RPMI8226 (cell line): ENCODE measurements around the gene PI4KA.
"Not testable (repeated sequence)": the region's sequence is repeated elsewhere in the genome, so short reads cannot be mapped to it uniquely, and the experiment has no call there.

Source experiments
- DNase-seq: peaks from one replicate; pipeline ENCODE4 v3.0.0-alpha.2; 2015

The PI4KA gene

DNA sequence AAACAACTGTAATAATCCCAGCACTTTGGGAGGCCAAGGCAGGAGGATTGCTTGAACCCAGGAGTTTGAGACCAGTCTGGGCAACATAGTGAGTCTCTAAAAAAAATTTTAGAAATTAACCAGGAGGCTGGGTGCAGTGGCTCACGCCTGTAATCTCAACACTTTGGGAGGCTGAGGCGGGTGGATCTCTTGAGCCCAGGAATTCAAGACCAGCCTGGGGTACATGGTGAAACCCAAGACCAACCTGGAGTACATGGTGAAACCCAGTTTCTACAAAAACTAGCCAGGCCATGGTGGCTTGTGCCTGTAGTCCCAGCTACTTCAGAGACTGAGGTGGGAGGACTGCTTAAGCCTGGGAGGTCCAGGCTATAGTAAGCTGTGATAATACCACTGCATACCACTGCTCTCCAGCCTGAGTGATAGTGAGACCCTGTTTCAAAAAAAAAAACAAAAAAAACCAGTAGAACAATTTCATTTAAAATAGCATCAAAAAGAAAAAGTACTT, 11.2 kb downstream of the PI4KA start:
- no peak for DNase-seq

GRCh38 chr22:20844055-20845037, 14.3 kb downstream of the PI4KA start:
- DNase-seq = no peak

- DNase-seq = no peak
Measured at GRCh38 chr22:20843501-20843900, 15.1 kb downstream of the PI4KA start.

GRCh38 chr22:20840646-20841371, 17.8 kb downstream of the PI4KA start:
- DNase-seq = no peak

DNA sequence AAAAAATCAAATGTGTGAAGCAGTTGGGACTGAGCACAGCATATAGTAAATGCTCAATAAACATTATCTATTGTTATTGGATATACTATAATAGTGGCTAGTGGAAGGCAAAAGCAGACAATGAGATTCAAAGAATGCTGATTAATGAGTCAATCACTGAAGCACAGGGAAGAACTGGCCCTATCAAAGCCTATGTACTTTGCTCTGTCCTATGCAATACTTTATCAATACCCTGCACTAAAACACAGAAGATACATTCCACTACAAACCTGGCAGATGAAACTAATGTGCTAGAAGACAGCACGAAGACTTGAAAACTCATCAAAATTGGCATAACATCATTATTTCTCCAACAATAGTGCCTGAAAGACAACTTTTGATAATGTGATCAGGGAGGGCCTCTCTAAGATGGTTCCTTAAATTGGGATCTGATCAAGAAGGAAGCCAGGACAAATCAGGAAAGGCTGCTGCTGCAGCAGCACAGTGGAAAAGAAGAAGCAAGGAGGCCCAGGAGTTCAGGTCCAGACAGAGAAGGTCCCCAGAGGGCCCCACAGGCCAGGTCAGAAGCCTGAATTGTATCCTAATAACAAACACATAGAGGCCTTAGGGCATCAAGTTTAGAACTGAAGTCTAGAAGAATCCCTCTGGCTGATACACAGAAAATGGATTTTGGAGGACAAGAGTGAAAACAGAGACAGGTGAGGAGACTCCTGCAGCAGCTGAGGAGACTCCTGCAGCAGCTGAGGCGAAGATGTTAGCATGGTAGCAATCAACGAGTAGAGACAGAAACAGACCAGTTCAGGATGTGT, 18.6 kb downstream of the PI4KA start:
- no peak for DNase-seq

DNA sequence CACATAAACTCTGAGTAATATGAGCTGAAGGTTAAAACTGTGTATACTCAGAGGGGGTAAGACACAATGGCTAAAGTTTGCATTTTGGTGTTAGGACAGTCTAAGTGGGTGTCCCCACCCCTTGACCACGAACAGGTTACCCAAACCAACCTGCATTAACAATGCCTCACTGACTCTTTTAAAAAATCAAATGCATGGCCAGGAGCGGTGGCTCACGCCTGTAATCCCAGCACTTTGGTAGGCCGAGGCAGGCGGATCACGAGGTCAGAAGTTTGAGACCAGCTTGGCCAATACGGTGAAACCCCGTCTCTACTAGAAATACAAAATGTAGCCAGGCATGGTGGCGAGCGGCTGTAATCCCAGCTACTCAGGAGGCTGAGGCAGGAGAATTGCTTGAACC, 19.3 kb downstream of the PI4KA start:
- not testable (repeated sequence) for DNase-seq

DNA sequence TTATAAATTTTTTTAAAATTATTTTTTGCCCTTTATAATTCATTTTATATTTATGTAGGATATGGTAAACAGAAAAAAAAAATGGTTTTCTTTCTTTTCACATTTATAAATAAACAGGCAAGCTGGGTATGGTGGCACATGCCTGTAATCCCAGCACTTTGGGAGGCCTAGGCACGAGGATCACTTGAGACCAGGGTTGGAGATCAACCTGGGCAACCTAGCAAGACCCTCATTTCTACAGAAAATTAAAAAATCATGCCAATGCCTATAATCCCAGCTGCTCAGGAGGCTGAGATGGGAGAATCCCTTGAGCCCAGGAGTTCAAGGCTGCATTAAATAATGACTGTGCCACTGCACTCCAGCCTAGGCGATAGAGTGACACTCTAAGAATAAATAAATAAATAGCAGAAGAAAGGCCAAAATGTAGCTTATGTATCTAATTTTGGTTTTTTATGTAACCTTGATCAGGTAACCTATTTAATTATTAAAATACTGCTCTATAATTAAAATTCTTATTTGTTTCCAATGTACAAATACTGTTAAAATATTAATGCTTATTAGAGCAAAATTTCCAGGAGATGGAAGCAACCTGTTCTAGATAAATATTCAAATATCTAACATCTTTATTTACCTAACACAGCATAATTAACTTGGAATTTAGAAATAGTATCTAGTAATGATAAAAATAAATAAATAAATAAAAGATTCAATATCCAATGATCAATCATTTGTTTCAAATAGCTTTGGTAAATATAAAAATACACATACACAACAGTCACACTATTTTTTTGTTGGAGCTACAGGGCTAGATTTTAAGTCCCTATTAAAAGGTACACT, 21.4 kb downstream of the PI4KA start:
- DNase-seq = no peak

- no peak for DNase-seq
Measured at GRCh38 chr22:20834725-20835124, 23.9 kb downstream of the PI4KA start.

- no peak for DNase-seq
Measured at GRCh38 chr22:20834206-20834605, 24.4 kb downstream of the PI4KA start.

DNA sequence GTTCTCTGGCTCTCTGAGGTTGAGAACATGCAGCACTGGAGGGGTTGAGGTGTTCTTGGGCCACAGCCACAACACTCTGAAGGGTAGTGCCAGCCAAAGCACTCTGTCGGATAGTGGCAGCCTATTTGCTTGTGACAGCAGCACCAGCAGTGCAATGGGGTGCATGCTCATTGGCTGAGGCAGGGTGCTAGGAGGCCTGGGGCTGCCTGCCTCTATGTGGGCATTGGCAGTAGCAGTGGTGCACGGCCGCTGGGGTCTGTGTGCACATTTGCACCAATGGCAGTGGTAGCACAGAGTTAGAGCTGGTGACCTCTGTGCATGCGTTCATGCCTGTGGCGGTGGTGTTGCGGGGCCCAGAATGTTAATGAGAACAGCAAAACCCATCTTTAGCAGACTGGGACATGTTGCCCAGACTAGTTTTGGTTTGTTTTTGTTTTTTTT, 25.4 kb downstream of the PI4KA start:
- no peak for DNase-seq

GRCh38 chr22:20829491-20830134, 29.0 kb downstream of the PI4KA start:
- DNase-seq = no peak

DNA sequence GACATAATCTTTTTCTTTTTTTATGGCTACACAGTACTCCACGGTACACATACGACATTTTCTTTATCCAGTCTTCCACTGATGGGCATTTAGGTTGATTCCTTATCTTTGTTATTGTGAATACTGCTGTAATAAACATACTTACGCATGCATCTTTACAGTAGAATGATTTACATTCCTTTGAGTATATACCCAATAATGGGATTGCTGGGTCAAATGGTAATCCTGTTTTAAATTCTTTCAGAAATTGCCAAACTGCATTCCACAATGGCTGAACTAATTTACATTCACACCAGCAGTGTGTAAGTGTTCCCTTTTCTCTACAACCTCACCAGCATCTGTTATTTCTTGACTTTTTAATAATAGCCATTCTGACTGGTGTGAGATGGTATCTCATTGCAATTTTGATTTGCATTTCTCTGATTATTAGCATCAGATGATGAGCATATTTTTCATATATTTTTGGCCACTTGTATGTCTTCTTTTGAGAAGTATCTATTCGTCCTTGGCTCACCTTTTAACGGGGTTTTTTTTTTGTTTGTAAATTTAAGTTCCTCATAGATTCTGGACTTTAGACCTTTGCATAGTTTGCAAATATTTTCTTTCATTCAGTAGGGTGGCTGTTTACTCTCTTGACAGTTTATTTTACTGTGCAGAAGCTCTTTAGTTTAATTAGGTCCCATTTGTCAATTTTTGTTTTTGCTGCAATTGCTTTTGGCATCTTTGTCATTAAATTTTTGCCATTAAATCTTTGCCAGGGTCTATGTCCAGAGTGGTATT, 32.0 kb downstream of the PI4KA start:
- DNase-seq = not testable (repeated sequence)

GRCh38 chr22:20825624-20826023, 33.0 kb downstream of the PI4KA start:
- no peak for DNase-seq

- DNase-seq = not testable (repeated sequence)
Measured at GRCh38 chr22:20825216-20825615, 33.4 kb downstream of the PI4KA start.

- DNase-seq = no peak
Measured at GRCh38 chr22:20823264-20823663, 35.3 kb downstream of the PI4KA start.

GRCh38 chr22:20822240-20822639, 36.4 kb downstream of the PI4KA start:
- DNase-seq = no peak

GRCh38 chr22:20821717-20822239, 36.8 kb downstream of the PI4KA start:
- not testable (repeated sequence) for DNase-seq

DNA sequence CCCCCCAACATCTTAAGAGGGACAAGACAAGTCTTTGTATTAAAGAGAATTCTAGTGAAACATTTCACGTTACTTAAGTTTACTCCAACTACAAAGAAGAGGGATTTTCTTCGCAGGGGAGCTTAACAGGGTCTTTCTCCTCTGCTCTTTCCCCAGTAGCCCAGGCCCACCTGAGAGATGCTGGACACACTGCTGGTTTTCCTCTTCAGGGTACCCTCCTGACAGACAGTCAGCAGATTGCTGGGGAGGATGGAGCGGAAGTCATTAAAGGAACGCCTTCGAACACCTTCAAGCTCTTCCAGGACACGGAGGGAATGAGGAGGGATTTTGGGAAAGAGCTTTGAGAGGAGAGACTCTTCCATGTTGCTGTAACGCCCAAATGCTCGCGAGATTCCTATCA, 39.1 kb downstream of the PI4KA start:
- no peak for DNase-seq

GRCh38 chr22:20818471-20818870, 40.1 kb downstream of the PI4KA start:
- DNase-seq = no peak

GRCh38 chr22:20816559-20816958, 42.1 kb downstream of the PI4KA start:
- DNase-seq = no peak
